ENCODE measurements around the gene PYGM. TPM values are rescaled to one million over a fixed set of nuclear protein-coding genes. Genes with fewer than 3 reads are reported as not detected.

PYGM gene
- total RNA-seq, 4 donors from 2014 or later, result 0.11 to 2.0 (median 0.44) TPM

- no peak for DNase-seq (ENCODE audit: low spot score in 2 of 2)
- no peak overlapping the region for H3K4me3 ChIP-seq (ENCODE audit: low read depth, poor library complexity, severe bottlenecking)
- intact Hi-C loops (cut with DNase I; ENCODE audit: low total_unique reads), result no loop called here
- WGBS, 2 donors, result 93 to 97% methylated on average over 13 of the region's 13 CpGs
- TF ChIP-seq POLR2A (IDR thresholded peaks at IDR 0.05) (no peak), CTCF (IDR thresholded peaks at IDR 0.05) (no peak)
Measured at GRCh38 chr11:64750361-64751054, 9.3 kb downstream of the PYGM start.

- DNase-seq (ENCODE audit: low spot score in 2 of 2), result no peak
Measured at GRCh38 chr11:64747961-64748665, 11.7 kb downstream of the PYGM start.

GRCh38 chr11:64746486-64746885, 13.3 kb downstream of the PYGM start:
- 72 to 83% methylated on average over 10 of the region's 10 CpGs for WGBS, 2 donors

More at GRCh38 chr11:64747961-64748665, 11.7 kb downstream of the PYGM start:
- 72 to 76% methylated on average over 15 of the region's 15 CpGs for WGBS, 2 donors
- TF ChIP-seq CTCF (IDR thresholded peaks at IDR 0.05), result no peak
- TF ChIP-seq POLR2A (IDR thresholded peaks at IDR 0.05), result no peak
- no peak overlapping the region for H3K4me3 ChIP-seq (ENCODE audit: low read depth, poor library complexity, severe bottlenecking)
- intact Hi-C loops (cut with DNase I; ENCODE audit: low total_unique reads), result no loop called here

GRCh38 chr11:64745521-64746328, 14.0 kb downstream of the PYGM start:
- WGBS, 2 donors, result 2 to 4% methylated on average over 37 to 45 of the region's 52 CpGs
- TF ChIP-seq CTCF (IDR thresholded peaks at IDR 0.05), result no peak
- no peak for TF ChIP-seq POLR2A (IDR thresholded peaks at IDR 0.05)
- intact Hi-C loops (cut with DNase I; ENCODE audit: low total_unique reads), result no loop called here
- H3K4me3 ChIP-seq (ENCODE audit: low read depth, poor library complexity, severe bottlenecking), result no peak overlapping the region
- peak; percentile 69 to 96 for DNase-seq (ENCODE audit: low spot score in 2 of 2)

More at GRCh38 chr11:64746486-64746885, 13.3 kb downstream of the PYGM start:
- no peak for DNase-seq (ENCODE audit: low spot score in 2 of 2)
- intact Hi-C loops (cut with DNase I; ENCODE audit: low total_unique reads), result no loop called here
- TF ChIP-seq CTCF (IDR thresholded peaks at IDR 0.05) (no peak), POLR2A (IDR thresholded peaks at IDR 0.05) (no peak)
- no peak overlapping the region for H3K4me3 ChIP-seq (ENCODE audit: low read depth, poor library complexity, severe bottlenecking)

GRCh38 chr11:64745189-64745520, 14.6 kb downstream of the PYGM start:
- intact Hi-C loops (cut with DNase I; ENCODE audit: low total_unique reads), result no loop called here
- WGBS, 2 donors, result 1 to 2% methylated on average over 17 to 20 of the region's 20 CpGs
- H3K4me3 ChIP-seq (ENCODE audit: low read depth, poor library complexity, severe bottlenecking), result peak overlapping the region; percentile 28
- TF ChIP-seq CTCF (IDR thresholded peaks at IDR 0.05), result no peak
- no peak for TF ChIP-seq POLR2A (IDR thresholded peaks at IDR 0.05)
- peak; percentile 73 to 97 for DNase-seq (ENCODE audit: low spot score in 2 of 2)

Data from lower leg skin (tissue), 4 donors.